ENCODE results near the gene SIN3B.

SIN3B gene

DNA sequence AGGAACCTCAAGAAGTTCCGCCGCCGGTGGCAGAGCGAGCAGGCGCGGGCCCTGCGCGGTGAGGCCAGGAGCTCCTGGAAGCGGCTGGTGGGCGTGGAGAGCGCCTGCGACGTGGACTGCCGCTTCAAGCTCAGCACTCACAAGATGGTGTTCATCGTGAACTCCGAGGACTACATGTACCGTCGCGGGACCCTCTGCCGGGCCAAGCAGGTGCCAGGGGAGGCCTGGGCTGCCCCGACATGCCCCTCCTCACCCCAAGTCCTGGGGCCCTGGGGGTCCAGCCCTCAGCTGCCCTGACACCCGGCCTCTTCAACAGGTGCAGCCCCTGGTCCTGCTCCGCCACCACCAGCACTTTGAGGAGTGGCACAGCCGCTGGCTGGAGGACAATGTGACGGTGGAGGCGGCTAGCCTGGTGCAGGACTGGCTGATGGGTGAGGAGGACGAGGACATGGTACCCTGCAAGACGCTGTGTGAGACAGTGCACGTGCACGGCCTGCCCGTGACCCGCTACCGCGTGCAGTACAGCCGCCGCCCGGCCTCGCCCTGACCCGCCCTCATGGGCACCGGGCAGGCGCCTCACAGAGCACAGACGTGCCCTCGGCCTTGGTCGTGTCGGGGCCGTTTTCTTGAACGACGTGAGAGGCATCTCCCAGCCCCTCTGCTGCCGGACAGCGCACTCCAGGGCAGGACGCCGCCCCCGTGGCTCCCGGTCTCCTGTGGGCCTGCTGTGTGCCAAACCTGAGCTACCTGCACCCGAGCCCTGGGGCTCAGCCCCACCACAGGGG, 49.2 kb downstream of the SIN3B start:
- H3K9ac ChIP-seq (ENCODE audit: low read length) = no peak overlapping the region
- no peaks in the 10 kb centered on the region for H3F3A ChIP-seq (ENCODE audit: insufficient read depth)

DNA sequence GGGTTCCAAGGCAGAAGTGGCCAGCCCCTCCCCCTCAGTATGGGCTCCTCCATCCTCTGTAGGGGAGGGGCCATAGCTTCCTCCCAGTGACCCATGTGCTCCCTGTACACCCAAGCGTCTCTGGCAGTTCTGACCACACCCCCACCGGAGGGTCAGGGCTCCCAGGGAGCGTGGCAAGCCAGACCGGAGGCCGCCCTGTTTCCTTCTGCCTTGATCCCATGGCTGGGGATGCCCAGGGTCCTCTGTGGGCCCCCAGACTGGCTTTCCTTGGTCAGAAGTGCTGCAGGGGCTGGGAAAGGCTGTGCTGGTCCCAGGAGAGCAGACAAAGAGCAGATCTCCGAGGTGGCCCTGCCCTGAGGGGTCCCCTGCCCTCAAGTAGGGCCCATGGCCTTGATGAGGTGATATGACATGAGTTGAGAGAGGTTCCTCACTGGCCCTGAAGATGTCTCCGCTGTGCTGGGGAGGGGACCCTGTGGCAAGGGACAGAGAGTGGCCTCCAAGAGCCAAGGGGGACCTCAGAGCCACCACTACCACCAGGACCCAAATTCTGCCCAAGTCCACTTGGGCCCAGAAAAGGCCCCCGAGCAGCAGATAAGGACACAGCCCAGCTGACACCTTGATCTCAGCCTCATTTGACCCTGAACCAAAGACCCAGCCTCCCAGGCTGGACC, 51.8 kb downstream of the SIN3B start:
- Histone ChIP-seq H3K27ac (ENCODE audit: low read depth, low read length) (no peak overlapping the region), H2AFZ (ENCODE audit: low read depth, low read length, severe bottlenecking) (no peak overlapping the region), H3K9me3 (ENCODE audit: insufficient read depth, low read length) (peaks cover 14% of the 10 kb centered on the region; the same call in 1 of the 2 replicates), H3K36me3 (ENCODE audit: low read length) (no peaks in the 10 kb centered on the region), H3K9ac (ENCODE audit: low read length) (no peak overlapping the region), H3K4me2 (ENCODE audit: low read depth, low read length, poor library complexity, severe bottlenecking) (no peak overlapping the region), H3K9me2 (replicated peaks; ENCODE audit: insufficient read depth, low read length) (no peaks in the 10 kb centered on the region), H3K4me3 (ENCODE audit: insufficient read depth, low read length, poor library complexity, severe bottlenecking) (no peak overlapping the region), H3K79me2 (ENCODE audit: insufficient read depth, low read length) (no peaks in the 10 kb centered on the region), H3F3A (ENCODE audit: insufficient read depth) (no peaks in the 10 kb centered on the region), H4K20me1 (ENCODE audit: low read depth, low read length) (no peaks in the 10 kb centered on the region), H3K27me3 (ENCODE audit: low read length) (no peaks in the 10 kb centered on the region)
- TF ChIP-seq EZH2phosphoT487 (conservative IDR thresholded peaks at IDR 0.05; ENCODE audit: low read length) = no peak
- TF ChIP-seq, protein P1, sequence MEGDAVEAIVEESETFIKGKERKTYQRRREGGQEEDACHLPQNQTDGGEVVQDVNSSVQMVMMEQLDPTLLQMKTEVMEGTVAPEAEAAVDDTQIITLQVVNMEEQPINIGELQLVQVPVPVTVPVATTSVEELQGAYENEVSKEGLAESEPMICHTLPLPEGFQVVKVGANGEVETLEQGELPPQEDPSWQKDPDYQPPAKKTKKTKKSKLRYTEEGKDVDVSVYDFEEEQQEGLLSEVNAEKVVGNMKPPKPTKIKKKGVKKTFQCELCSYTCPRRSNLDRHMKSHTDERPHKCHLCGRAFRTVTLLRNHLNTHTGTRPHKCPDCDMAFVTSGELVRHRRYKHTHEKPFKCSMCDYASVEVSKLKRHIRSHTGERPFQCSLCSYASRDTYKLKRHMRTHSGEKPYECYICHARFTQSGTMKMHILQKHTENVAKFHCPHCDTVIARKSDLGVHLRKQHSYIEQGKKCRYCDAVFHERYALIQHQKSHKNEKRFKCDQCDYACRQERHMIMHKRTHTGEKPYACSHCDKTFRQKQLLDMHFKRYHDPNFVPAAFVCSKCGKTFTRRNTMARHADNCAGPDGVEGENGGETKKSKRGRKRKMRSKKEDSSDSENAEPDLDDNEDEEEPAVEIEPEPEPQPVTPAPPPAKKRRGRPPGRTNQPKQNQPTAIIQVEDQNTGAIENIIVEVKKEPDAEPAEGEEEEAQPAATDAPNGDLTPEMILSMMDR (IDR thresholded peaks at IDR 0.05; ENCODE audit: insufficient read depth, low read length, poor library complexity, severe bottlenecking) = no peak

More for the DNA sequence above, 49.2 kb downstream of the SIN3B start:
- Histone ChIP-seq H3K36me3 (ENCODE audit: low read length) (no peaks in the 10 kb centered on the region), H4K20me1 (ENCODE audit: low read depth, low read length) (no peaks in the 10 kb centered on the region), H3K9me3 (ENCODE audit: insufficient read depth, low read length) (peaks cover 14% of the 10 kb centered on the region; the same call in 1 of the 2 replicates), H3K4me3 (ENCODE audit: insufficient read depth, low read length, poor library complexity, severe bottlenecking) (no peak overlapping the region), H3K27ac (ENCODE audit: low read depth, low read length) (no peak overlapping the region), H3K9me2 (replicated peaks; ENCODE audit: insufficient read depth, low read length) (no peaks in the 10 kb centered on the region), H3K27me3 (ENCODE audit: low read length) (no peaks in the 10 kb centered on the region), H3K79me2 (ENCODE audit: insufficient read depth, low read length) (no peaks in the 10 kb centered on the region), H2AFZ (ENCODE audit: low read depth, low read length, severe bottlenecking) (no peak overlapping the region), H3K4me2 (ENCODE audit: low read depth, low read length, poor library complexity, severe bottlenecking) (no peak overlapping the region)
- TF ChIP-seq, protein P1 (IDR thresholded peaks at IDR 0.05; ENCODE audit: insufficient read depth, low read length, poor library complexity, severe bottlenecking) = no peak
- no peak for TF ChIP-seq EZH2phosphoT487 (conservative IDR thresholded peaks at IDR 0.05; ENCODE audit: low read length)

DNA sequence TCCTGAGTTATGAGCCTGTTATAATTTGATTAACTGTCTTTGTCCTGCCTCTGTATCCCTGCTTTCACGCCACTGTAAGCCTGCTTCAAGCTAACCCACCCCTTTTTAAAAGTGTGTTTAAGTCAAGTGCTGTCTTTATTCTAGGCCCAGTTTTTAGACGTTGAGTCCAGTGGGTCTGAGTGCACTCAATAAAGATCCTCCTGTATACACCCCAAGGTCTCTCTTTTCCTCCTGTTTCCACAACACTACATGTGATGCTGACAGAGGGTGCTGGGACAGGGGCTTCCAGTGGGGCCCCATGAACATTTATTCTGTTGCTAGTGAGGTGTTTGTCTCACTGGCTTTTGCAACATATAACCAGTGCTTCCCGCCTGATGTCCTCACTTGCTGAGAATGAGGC, 52.9 kb downstream of the SIN3B start:
- no peak overlapping the region for H3K9ac ChIP-seq (ENCODE audit: low read length)
- H3K36me3 ChIP-seq (ENCODE audit: low read length) = no peaks in the 10 kb centered on the region
- H3K4me2 ChIP-seq (ENCODE audit: low read depth, low read length, poor library complexity, severe bottlenecking) = no peak overlapping the region
- no peaks in the 10 kb centered on the region for H3F3A ChIP-seq (ENCODE audit: insufficient read depth)
- no peak overlapping the region for H3K27ac ChIP-seq (ENCODE audit: low read depth, low read length)
- TF ChIP-seq EZH2phosphoT487 (conservative IDR thresholded peaks at IDR 0.05; ENCODE audit: low read length) = no peak
- TF ChIP-seq, protein P1 (IDR thresholded peaks at IDR 0.05; ENCODE audit: insufficient read depth, low read length, poor library complexity, severe bottlenecking) = no peak
- H3K27me3 ChIP-seq (ENCODE audit: low read length) = no peaks in the 10 kb centered on the region
- H4K20me1 ChIP-seq (ENCODE audit: low read depth, low read length) = no peaks in the 10 kb centered on the region
- no peaks in the 10 kb centered on the region for H3K9me2 ChIP-seq (replicated peaks; ENCODE audit: insufficient read depth, low read length)
- no peaks in the 10 kb centered on the region for H3K79me2 ChIP-seq (ENCODE audit: insufficient read depth, low read length)
- no peak overlapping the region for H2AFZ ChIP-seq (ENCODE audit: low read depth, low read length, severe bottlenecking)
- H3K4me3 ChIP-seq (ENCODE audit: insufficient read depth, low read length, poor library complexity, severe bottlenecking) = no peak overlapping the region
- H3K9me3 ChIP-seq (ENCODE audit: insufficient read depth, low read length) = peaks cover 14% of the 10 kb centered on the region; the same call in 1 of the 2 replicates

All from SU-DHL-6 (cell line).